GM18511 (cell line): ENCODE measurements around the gene ESF1.

ENCODE experiments used
- ATAC-seq: cut with Tn5 transposase; IDR thresholded peaks from one replicate; pipeline ENCODE4 v1.9.1; 2021; ENCODE audit warnings: mild to moderate bottlenecking, moderate library complexity; ENCODE audit not compliant: unreplicated experiment

ESF1 gene

DNA sequence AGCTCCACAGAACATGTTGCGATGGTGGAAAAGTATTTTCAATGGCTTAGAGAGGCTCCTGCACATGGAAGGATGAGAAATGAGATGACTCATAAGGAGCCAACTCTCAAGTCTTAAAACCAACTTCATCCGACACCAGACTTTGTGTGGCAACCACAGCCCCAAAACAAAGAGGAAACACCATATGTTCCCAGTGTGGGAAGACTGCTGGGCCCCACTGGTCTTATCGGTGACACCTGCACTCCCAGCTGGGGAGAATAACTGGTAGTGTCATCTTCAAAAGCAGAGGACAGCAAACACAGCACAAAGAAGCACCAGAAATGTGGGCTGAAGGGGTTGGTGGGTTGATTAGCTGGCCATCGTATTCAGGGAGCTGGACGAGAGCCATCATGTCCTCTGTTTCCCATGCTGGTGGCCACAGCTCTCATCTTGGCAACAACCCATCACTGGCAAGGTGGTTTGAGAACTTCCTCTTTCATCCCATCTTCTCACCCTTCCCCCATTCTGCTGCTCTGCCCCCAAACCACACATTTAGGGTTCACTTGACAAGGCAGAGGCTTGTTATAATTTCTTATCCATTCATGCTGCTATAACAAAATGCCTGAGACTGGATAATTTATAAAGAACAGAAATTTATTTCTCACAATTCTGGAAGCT is 100.0 kb downstream of the ESF1 start:
- peak; percentile 75 for ATAC-seq

DNA sequence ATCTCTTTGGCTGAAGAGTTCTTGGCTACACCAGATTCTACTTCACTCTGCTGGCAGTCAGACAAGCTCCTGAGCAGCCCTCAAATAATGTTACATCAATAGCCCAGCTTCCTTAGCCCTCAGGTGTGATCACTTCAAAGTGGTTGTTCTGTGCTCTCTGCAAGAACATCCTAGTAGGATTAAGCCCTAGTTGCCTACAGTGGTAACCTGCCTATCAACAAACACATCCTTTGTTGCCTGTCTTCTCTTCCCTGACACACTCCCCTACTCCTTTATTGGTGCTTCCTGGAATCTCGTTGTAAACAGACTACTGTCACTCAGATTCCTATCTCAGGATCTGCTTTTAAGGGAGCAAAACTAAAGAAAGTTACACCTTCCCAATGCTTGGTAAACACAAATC is 100.9 kb downstream of the ESF1 start:
- ATAC-seq, result no peak

- peak; percentile 83 for ATAC-seq
Measured at GRCh38 chr20:13681248-13682125, 103.2 kb downstream of the ESF1 start.

GRCh38 chr20:13678944-13679343 is 105.8 kb downstream of the ESF1 start:
- no peak for ATAC-seq

- no peak for ATAC-seq
Measured at GRCh38 chr20:13677241-13677640, 107.5 kb downstream of the ESF1 start.

- ATAC-seq, result no peak
Measured at GRCh38 chr20:13676682-13677081, 108.0 kb downstream of the ESF1 start.

DNA sequence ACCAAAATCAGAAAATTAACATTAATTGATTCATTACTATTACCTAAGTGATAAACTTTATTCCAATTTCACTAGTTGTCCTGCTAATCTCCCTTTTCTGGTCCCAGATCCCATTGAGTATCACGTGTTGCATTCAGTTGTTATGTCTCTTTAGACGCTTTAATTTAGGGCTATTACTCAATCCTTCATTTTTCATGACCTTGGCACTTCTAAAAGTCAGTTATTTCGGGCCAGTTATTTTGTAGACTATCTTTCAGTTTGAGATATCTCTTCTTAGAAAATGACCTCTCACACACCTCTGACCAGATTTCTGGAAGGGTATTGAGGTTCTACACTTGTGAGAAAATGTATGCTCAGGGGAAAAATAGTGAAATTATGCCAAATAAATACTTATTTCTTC is 112.0 kb downstream of the ESF1 start:
- no peak for ATAC-seq

- no peak for ATAC-seq
Measured at GRCh38 chr20:13671916-13672378, 112.8 kb downstream of the ESF1 start.

- no peak for ATAC-seq
Measured at GRCh38 chr20:13671512-13671911, 113.2 kb downstream of the ESF1 start.

DNA sequence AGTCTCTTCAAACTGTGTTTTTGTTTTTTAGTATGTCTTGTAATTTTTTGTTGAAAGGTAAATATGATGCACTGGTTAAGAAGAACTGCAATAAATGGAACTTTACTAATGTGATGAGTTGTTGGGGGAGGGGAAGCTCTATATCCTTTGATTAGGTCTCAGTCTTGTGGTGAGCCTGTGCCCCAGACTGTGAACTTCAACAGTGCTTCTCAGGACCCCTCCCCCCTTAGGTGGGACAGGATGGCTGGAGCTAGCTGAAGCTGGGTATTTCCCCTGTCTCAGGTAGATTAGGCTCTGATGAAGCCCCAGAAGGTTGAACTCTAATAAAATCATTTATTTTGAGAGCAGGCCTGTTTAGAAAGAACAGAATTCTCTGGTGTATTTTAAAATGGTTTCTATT is 114.6 kb downstream of the ESF1 start:
- ATAC-seq, result no peak

GRCh38 chr20:13665709-13666395 is 118.9 kb downstream of the ESF1 start:
- no peak for ATAC-seq
